Omental fat pad (tissue), 4 donors: ENCODE results near the gene AKR1C3. TPM values are rescaled to one million over a fixed set of nuclear protein-coding genes. Genes with fewer than 3 reads are reported as not detected.
"Not testable (repeated sequence)": the region's sequence is repeated elsewhere in the genome, so short reads cannot be mapped to it uniquely, and the experiment has no call there.

Source experiments
- ATAC-seq: fragments of 150-250 bp; one replicate; pipeline ENCODE4 v1.9.1; 2016; ENCODE audit warnings: mild to moderate bottlenecking, moderate library complexity; ENCODE audit not compliant: low FRiP score
- DNase-seq: peaks from one replicate; pipeline ENCODE4 v3.0.0-alpha.2; 2019; ENCODE audit warnings: low spot score
- total RNA-seq, 4 donors: library from RNA; depleted of rRNA; stranded (reverse); fragments of >200 nt; gene quantifications; one replicate each; pipeline ENCODE4 v1.1.0, GENCODE V29; 2016
- TF ChIP-seq, protein P1 (sequence below), 3 donors: fragments of 450-650 bp; IDR thresholded peaks; one replicate each; pipeline ENCODE4 v1.5.1; 2016 to 2017; ENCODE audit warnings: antibody characterized with exemption in 3 of 3, mild to moderate bottlenecking in 3 of 3, moderate library complexity in 2 of 3

The AKR1C3 gene
- total RNA-seq: 100 to 1,000 TPM in 3 of 4 donors, 10 to 100 TPM in 1; 71.0 to 147 (median 116) TPM

DNA sequence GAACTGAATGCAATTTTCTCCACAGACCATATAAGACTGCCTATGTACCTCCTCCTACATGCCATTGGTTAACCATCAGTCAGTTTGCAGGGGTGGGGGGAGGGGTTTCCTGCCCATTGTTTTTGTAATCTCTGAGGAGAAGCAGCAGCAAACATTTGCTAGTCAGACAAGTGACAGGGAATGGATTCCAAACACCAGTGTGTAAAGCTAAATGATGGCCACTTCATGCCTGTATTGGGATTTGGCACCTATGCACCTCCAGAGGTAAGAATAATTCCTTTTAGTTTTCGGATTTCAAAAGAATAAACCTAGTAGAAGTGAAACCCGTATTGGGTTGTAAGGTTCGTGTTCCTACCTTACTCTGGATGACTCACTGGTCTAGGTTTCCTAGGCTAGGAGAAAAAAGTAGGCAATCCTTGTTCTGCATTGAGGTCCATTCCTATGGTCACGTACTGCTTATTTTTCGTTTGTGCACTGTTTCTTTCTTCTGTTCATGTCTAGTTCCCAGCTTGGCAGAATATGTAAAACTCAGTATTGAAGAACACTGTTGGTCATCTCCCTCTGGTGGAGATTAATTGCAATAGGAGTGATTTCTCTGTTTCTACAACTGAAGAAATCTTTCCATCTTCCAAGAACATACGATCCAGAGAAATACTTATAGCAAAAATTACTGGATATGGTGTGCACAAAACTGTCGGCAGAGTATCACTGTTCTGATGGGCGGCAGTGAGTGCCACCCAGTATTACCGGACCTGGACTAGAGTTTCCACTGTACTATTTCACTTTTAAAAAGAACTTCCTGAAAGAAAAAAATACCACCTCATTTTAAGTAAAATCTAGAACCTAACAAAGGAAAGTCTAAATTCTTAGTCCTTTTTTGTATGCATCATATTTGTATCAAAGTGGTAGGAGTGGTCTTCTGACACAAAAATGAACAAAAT, at the start of gene AKR1C3:
TSS of gene AKR1C3 (plus strand) at position 150 of the 941 bp plus-strand sequence. CDS start at position 181, 31 bp downstream.
- peak; percentile 79 for ATAC-seq
- DNase-seq: no peak
- TF ChIP-seq, protein P1, sequence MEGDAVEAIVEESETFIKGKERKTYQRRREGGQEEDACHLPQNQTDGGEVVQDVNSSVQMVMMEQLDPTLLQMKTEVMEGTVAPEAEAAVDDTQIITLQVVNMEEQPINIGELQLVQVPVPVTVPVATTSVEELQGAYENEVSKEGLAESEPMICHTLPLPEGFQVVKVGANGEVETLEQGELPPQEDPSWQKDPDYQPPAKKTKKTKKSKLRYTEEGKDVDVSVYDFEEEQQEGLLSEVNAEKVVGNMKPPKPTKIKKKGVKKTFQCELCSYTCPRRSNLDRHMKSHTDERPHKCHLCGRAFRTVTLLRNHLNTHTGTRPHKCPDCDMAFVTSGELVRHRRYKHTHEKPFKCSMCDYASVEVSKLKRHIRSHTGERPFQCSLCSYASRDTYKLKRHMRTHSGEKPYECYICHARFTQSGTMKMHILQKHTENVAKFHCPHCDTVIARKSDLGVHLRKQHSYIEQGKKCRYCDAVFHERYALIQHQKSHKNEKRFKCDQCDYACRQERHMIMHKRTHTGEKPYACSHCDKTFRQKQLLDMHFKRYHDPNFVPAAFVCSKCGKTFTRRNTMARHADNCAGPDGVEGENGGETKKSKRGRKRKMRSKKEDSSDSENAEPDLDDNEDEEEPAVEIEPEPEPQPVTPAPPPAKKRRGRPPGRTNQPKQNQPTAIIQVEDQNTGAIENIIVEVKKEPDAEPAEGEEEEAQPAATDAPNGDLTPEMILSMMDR (IDR thresholded peaks at IDR 0.05): peak in 2 of 3 donors; percentile 79 to 81

DNA sequence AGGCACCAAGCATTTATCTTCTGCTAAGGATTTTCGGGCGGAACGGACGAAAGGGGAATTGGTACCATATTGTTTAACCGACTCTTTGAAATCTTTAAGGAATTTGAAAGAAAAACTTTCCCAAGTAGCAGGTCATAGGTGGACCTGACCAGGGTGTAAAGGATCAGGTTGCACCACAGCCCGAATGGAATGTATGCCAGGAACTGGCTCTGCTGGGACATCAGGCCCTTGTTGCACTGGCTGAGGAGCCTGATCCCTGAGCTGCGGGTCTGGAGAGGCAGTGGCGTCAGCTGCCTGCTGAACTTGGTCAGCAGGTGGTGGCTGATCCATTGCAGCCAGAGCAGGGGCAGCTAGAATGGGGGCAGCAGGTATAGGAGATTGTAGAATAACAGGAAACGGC, 49.1 kb upstream of the AKR1C3 start:
- no peak for DNase-seq

DNA sequence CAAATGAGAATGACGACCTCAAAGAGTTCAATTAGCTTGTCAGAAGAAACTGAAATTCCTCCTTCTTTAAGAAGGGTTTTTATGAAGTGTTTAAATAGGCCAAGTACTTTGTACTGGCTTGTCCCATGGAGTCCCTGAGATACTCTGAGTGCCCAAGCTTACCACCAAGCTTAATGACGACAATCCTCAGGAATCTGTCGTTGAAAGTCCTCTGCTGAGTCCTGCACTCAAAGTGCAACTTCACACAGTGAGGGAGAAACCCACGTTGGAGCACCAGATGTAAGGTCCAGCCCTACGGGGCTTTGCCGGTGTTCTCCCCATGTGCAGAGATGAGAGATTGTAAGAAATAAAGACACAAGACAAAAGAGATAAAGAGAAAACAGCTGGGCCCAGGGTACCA, 47.8 kb upstream of the AKR1C3 start:
- ATAC-seq (no peak), DNase-seq (no peak)
- TF ChIP-seq, protein P1 (IDR thresholded peaks at IDR 0.05): no peak

More for the DNA sequence above, 49.1 kb upstream of the AKR1C3 start:
- TF ChIP-seq, protein P1 (IDR thresholded peaks at IDR 0.05): no peak
- ATAC-seq: no peak

DNA sequence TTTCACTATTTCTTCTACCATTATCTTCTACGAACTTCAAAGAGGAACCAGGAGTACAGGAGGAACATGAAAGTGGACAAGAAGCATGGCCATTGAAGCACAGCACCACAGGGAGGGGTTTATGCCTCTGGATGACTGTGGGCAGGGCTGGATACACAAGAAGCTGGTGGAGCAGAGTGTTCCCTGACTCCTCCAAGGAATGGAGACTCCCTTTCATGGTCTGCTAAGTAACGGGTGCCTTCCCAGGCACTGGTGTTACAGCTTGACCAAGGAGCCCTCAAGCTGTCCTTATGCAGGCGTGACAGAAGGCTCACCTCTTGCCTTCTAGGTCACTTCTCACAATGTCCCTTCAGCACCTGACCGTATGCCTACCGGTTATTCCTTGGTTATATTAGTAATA, 47.2 kb upstream of the AKR1C3 start:
- not testable (repeated sequence) for ATAC-seq, DNase-seq

DNA sequence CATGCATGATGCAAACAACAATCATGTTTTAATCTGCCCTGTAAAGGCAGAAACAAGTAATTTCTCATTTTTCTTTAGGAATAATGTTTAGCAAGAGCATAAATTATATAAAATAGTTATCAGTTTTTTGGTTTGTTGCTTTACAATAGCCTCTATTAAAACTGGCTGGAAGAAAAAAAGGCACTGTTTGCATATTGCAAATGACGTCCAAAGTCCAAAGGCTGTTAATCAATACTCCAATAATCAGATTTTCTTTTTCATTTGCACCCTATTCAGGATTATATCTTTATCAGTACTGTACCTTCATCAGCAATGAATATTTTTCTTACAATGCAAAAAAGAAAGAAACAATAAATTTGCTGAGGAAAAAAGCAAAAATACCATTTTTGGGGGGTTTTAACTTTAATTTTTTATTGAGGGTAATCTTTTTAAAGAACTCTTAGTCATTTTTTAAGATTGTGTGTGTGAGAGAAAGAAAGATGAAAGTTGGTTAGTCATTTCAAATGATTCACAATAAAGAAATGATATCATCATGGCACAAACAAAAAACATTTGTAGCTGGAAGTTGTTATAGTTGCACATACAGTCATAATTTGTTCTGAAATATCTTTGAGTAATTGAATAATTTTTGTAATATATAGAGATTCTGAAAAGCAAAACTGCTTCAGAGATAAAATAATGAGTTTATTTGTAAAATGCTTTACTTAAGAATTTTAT, 46.1 kb upstream of the AKR1C3 start:
- TF ChIP-seq, protein P1 (IDR thresholded peaks at IDR 0.05): no peak
- DNase-seq: no peak

DNA sequence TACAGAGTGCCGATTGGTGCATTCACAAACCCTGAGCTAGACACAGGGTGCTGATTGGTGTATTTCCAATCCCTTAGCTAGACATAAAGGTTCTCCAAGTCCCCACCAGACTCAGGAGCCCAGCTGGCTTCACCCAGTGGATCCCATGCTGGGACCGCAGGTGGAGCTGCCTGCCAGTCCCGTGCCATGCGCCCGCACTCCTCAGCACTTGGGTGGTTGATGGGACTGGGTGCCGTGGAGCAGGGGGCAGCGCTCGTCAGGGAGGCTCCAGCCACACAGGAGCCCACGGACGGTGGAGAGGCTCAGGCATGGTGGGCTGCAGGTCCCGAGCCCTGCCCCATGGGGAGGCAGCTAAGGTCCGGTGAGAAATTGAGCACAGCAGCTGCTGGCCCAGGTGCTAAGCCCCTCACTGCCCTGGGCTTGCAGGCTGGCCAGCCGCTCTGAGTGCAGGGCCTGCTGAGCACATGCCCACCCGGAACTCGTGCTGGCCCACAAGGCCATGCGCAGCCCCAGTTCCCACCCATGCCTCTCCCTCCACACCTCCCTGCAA, 41.2 kb upstream of the AKR1C3 start:
- DNase-seq, ATAC-seq: not testable (repeated sequence)

More for the DNA sequence above, 46.1 kb upstream of the AKR1C3 start:
- ATAC-seq: no peak

DNA sequence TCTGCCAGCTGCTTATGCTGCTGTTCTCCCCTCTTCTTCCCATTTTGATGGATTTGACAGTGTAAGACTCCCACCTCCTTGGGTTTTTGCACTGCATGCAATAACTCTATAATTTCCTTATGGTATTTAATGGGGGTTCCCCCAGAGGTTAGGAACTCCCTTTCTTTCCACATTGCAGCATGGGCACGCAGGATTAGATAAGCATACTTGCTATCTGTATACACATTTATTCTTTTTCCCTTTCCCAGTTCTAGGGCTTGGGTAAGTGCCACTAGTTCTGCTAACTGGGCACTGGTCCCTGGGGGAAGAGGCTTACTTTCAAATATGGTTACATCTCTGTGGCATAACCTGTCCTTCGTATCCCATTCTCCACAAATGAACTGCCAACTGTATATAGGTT, 39.4 kb upstream of the AKR1C3 start:
- ATAC-seq: not testable (repeated sequence)

DNA sequence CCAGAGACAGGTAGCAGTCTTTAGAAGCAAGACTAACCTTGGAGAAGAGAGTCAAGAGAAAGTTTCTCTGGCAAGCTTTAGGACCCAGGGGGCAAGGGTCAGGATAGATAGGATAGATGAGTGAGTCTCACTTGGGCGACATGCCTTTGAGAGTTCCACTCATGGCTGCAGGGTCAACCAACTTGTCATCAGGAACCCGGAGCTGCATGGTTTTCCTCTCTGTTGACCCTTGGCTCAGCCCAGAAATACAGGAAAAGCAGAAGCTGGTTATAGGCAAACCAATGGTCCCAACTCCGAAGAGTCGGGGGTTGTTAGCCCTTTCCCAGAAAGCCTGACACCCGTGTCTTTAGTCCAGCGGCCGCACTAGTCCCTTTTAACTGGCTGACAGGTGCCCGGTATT, 34.9 kb upstream of the AKR1C3 start:
- DNase-seq, ATAC-seq: not testable (repeated sequence)

More for the DNA sequence above, 39.4 kb upstream of the AKR1C3 start:
- DNase-seq: not testable (repeated sequence)

DNA sequence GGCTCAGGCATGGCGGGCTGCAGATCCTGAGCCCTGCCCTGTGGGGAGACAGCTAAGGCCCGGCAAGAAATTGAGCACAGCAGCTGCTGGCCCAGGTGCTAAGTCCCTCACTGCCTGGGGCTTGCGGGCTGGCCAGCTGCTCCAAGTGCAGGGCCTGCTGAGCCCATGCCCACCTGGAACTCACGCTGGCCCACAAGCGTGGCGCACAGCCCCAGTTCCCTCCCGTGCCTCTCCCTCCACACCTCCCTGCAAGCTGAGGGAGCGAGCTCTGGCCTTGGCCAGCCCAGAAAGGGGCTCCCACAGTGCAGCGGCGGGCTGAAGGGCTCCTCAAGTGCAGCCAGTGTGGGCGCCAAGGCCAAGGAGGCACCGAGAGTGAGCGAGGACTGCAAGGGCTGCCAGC, 33.4 kb upstream of the AKR1C3 start:
- ATAC-seq, DNase-seq: not testable (repeated sequence)
